AG09309 (cell line): Measurements from ENCODE around the gene FAM209B.

Experiments used
- DNase-seq: peaks from one replicate; pipeline ENCODE4 v3.0.0-alpha.2; 2010; ENCODE audit warnings: low read depth
- H3K4me3 ChIP-seq: 2 replicates; pipeline ENCODE4 v1.5.1; 2011; ENCODE audit warnings: mild to moderate bottlenecking, low read depth, low read length, moderate library complexity; ENCODE audit not compliant: control insufficient read depth
- CTCF ChIP-seq: IDR thresholded peaks from 2 replicates; pipeline ENCODE4 v1.5.1; 2011; ENCODE audit warnings: mild to moderate bottlenecking, low read depth, low read length, inconsistent platforms; ENCODE audit not compliant: insufficient read depth, control insufficient read depth; ENCODE audit errors: missing control alignments

FAM209B gene

GRCh38 chr20:56584916-56585315 is 51.9 kb downstream of the FAM209B start:
- no peak for TF ChIP-seq CTCF
- no peak overlapping the region for H3K4me3 ChIP-seq
- DNase-seq, result no peak
